ENCODE data around the gene COL20A1.

DNA sequence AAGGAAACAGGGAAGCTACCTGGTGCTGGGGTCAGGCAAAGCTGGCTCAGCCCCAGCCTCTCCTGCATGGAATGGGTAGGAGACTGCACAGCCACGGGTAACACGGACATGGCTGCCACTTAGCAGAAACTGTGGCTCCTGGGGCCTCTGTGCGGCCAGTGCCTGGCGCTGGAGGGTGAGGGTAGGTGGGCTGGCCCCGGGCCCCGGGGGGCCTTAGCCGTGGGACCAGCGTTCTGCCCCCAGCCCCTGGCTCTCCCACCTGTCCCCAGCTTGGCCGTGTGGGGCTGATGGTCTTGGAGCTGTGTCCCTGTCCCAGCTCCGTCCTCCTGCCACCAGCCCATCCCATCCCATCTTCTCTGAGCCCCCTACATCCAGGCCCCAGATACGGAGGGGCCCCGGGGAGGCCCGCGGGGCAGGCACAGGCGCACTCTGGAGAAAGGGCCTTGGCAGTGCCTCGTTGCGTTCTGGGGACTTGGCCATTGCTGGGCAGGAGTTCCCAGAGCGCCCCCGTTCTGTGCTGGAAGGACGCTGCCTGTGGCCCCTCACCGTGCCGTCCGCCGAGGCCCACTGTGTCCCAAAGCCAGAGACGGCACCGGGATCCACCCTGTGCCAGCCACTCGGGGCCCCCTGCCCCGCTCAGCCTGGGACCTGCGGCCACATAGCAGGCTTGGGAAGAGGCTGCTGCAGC, 56.0 kb downstream of the COL20A1 start:
- TF ChIP-seq, protein P1, sequence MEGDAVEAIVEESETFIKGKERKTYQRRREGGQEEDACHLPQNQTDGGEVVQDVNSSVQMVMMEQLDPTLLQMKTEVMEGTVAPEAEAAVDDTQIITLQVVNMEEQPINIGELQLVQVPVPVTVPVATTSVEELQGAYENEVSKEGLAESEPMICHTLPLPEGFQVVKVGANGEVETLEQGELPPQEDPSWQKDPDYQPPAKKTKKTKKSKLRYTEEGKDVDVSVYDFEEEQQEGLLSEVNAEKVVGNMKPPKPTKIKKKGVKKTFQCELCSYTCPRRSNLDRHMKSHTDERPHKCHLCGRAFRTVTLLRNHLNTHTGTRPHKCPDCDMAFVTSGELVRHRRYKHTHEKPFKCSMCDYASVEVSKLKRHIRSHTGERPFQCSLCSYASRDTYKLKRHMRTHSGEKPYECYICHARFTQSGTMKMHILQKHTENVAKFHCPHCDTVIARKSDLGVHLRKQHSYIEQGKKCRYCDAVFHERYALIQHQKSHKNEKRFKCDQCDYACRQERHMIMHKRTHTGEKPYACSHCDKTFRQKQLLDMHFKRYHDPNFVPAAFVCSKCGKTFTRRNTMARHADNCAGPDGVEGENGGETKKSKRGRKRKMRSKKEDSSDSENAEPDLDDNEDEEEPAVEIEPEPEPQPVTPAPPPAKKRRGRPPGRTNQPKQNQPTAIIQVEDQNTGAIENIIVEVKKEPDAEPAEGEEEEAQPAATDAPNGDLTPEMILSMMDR (IDR thresholded peaks at IDR 0.05), result no peak
- TF ChIP-seq POLR2AphosphoS5 (IDR thresholded peaks at IDR 0.05), result no peak

Data from prostate gland (tissue), 2 donors.